NCI-H69 (cell line): ENCODE results near the gene PPP1R13L.
A peak's percentile ranks its signal among the peaks of the same experiment; 100 is the strongest.
"Not testable (repeated sequence)": the region's sequence is repeated elsewhere in the genome, so short reads cannot be mapped to it uniquely, and the experiment has no call there.

Experiments
- DNase-seq: peaks from one replicate; lab custom pipeline; 2025; lab: John Stamatoyannopoulos, UW

The PPP1R13L gene

GRCh38 chr19:45432543-45432942 lies 27.7 kb upstream of the PPP1R13L start:
- DNase-seq: not testable (repeated sequence)

GRCh38 chr19:45431008-45431407 lies 26.1 kb upstream of the PPP1R13L start:
- not testable (repeated sequence) for DNase-seq

- not testable (repeated sequence) for DNase-seq
Measured at GRCh38 chr19:45429896-45430295, 25.0 kb upstream of the PPP1R13L start.

GRCh38 chr19:45428384-45429231 lies 23.7 kb upstream of the PPP1R13L start:
- DNase-seq: peak; percentile 44

GRCh38 chr19:45424191-45425058 lies 19.6 kb upstream of the PPP1R13L start:
- peak; percentile 82 for DNase-seq

GRCh38 chr19:45423589-45424190 lies 18.8 kb upstream of the PPP1R13L start, which contains the start of gene ERCC1:
ERCC1 (minus strand) TSS chr19:45423917; CDS start chr19:45423374, 543 bp downstream.
- DNase-seq: peak; percentile 100

GRCh38 chr19:45423033-45423588 lies 18.2 kb upstream of the PPP1R13L start:
- no peak for DNase-seq

- no peak for DNase-seq
Measured at GRCh38 chr19:45421947-45422498, 17.2 kb upstream of the PPP1R13L start.

- no peak for DNase-seq
Measured at GRCh38 chr19:45420871-45421270, 16.0 kb upstream of the PPP1R13L start.

GRCh38 chr19:45420356-45420755 lies 15.5 kb upstream of the PPP1R13L start:
- DNase-seq: no peak

- no peak for DNase-seq
Measured at GRCh38 chr19:45419895-45420294, 15.0 kb upstream of the PPP1R13L start.

- DNase-seq: no peak
Measured at GRCh38 chr19:45419396-45419795, 14.5 kb upstream of the PPP1R13L start.

- DNase-seq: no peak
Measured at GRCh38 chr19:45418802-45419201, 13.9 kb upstream of the PPP1R13L start.

GRCh38 chr19:45417151-45417550 lies 12.3 kb upstream of the PPP1R13L start:
- no peak for DNase-seq

- no peak for DNase-seq
Measured at GRCh38 chr19:45414468-45414867, 9.6 kb upstream of the PPP1R13L start.

GRCh38 chr19:45413497-45413896 lies 8.6 kb upstream of the PPP1R13L start:
- DNase-seq: no peak

- not testable (repeated sequence) for DNase-seq
Measured at GRCh38 chr19:45410330-45410729, 5.5 kb upstream of the PPP1R13L start.

GRCh38 chr19:45409557-45409920 lies 4.7 kb upstream of the PPP1R13L start:
- DNase-seq: no peak

GRCh38 chr19:45408830-45409556 lies 4.1 kb upstream of the PPP1R13L start:
- no peak for DNase-seq

GRCh38 chr19:45408121-45408520 lies 3.3 kb upstream of the PPP1R13L start:
- no peak for DNase-seq

- DNase-seq: not testable (repeated sequence)
Measured at GRCh38 chr19:45407585-45407984, 2.7 kb upstream of the PPP1R13L start.
